NCI-H1417 treated with DMSO at 0.1 percent for 48 hours (cell line): ENCODE data around the gene FGD5.

Experiments used
- DNase-seq: peaks from one replicate; lab custom pipeline; 2025; lab: John Stamatoyannopoulos, UW

Gene FGD5

DNA sequence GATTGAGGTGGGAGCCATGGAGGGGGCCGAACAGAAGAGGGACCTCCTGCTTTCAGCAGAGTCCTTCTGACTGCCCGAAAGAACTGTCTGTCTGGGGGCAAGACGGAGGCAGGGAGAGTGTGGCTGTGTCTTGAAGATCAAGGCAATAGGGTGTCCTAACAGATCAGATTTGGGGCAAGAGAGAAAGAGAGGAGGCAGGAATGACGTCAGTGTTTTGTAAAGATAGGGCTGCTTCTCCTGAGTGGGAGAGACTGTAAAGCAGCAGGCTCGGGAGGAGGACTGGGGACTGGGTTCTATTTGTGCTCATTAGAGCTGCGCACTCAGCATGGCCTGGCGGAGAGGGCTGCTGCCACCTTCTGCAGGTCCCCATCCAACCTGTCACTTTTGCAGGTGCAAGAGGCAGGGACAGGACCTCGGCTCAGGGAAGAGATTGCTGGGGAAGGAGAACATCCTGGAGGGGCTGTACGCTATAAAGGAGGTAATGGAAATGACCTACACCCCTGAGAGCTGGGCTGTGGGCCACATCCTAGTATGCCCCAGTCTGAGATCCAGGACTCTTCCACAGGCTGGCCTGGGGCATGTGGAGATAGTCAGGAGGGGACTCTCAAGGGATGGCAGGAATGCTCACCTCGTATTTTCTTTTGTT, 29.0 kb upstream of the FGD5 start:
- DNase-seq, result no peak

DNA sequence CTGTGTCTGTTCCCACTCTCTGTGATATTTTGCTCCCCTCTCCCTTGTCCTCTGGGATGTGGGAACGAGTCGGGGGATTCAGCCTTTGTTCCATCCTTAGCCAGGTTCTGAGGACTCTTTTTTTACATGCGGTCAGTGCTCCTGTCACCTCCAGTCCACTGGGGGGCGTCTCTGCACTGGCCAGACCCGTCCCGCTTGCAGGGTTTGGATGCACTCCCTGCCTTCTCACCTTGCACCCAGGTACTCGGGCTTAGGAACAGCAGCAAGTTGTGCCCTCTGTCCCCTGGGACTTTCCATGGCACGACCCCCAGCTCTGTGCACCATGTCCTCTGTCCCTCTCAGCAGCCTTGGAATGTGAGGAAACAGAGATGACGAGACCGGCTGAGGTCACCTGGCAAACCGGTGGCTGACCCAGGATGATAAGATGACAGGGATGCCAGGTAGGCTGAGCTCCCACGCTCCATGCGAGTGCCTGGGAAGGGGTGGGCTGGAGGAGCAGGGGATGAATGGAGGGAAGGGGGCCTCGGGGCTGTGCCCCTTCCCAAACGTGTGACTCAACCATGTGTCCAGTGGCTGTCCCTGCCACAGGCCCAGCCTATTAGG, 27.3 kb upstream of the FGD5 start:
- DNase-seq, result no peak

- no peak for DNase-seq
These were observed 26.1 kb upstream of the FGD5 start for GRCh38 chr3:14792691-14793121.

DNA sequence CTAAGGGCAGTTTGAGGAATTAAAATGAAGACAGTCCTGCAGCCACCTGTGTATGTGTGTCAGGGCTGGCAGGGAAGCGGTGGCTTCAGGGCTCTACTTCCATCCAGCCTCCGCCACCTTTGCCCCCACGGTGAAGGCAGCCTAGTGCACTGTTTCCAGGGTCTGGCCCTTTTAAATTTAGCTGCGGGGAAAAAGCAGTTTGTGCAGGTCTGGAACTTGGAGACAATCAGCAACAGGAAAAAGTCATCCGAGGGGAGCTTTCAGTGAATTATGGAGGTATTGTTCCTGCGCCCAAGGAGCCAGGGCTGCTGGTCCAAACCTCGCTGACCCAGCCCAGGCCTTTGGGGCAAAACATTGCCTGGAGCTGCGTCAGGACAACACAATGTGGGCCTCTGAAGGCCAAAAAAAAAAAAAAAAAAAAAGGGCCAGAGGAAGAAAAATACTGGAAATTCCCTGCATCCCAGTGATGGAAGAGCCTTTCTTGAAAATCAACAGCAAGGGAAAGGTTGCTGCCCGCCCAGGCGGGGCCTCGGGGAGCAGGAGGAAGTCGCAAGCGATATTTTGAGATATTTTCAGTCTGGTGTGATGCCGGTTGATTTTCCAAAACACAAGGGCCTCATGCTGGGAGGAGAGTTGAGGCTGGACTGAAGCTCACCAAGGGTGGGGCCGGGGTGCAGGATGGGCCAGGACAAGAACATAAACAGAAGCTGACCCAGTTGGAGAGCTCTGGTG, 25.5 kb upstream of the FGD5 start:
- DNase-seq, result no peak

DNA sequence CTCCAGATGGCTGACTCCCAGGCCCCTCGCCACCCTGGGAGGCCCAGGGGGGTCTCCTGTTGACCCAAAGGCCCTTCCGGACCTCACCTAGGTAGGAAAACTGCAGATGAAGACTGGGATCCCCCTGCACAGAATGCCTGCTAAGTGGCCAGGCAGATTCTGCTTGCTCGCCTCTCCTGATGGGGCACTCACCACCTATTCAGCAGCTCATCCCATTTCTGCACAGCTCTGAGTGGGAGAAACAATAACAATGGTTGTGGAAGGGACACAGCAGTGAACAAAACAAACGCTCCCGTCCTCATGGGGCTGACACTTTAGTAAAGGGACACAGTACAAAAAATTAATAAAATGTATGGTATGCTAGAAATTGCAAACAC, 24.9 kb upstream of the FGD5 start:
- DNase-seq, result no peak

DNA sequence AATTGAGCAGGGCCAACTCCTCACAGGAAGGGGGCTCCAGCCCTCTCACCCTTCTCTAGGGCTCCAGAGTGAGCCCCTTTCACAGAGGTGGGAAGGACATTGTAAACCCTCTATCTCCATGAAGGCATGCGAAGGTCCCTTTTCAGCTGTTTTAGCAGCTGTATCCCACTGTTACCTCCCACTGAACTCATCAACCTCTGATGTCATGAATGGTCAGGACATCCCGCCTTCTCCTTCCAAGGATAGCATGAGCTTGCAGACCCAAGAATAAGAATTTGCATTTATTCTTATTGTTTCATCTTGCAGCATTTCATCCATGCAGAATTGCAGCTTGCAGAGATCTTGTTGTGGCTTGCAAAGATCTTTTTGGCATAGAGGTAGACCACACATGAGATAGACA, 24.3 kb upstream of the FGD5 start:
- no peak for DNase-seq

GRCh38 chr3:14795996-14796395, 22.8 kb upstream of the FGD5 start:
- DNase-seq, result no peak

DNA sequence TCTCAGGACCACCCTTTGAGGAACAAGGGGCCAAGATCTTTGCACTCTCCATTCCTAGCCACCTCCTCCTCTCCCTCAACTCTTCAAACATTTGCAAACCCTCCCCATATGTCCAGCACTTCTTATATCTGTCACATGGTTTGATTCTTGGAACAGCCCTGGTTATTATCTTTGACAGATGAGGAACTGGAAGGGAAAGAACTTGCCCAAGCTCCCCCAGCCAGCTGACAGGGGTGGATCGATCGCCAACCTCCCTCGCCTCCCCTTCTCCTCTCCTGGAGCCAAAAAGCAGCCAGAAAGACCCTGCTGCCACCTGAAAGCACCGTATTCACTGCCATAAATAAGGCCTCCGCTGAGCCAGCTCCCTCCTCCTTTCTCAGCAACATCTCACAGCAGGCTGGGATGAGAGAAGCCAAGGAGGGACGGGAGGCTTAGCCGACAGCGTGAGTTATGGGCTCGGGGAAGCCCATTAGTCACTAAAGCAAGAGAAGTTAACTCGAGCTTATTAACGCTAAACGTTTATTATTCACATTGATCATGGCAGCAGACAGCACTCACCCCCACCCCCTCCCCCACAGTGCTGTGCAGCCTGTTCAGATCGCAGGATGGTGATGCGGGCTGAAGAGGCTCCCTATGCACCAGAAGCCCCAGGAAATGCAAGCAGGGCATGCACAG, 22.2 kb upstream of the FGD5 start:
- DNase-seq, result no peak

DNA sequence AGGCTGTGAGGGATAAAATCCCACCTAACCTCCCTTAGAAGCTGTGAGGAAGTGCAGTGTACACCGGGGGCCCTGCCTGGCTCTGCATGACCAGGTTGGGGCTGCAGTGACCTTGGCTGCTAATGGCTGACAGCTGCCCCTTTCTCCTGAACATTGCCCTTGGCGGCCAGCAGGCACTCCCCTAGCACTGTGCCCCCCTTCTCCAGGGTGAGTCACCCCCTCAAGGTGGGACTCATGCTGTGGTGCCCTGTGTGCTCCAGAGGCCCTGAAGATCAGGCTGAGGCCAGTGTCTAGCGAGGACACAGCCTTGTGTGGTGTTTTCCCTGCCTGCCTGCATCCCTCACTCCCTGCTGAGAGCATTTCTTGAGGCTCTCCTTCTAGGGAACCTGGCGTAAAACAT, 21.0 kb upstream of the FGD5 start:
- DNase-seq, result no peak

GRCh38 chr3:14798231-14798630, 20.5 kb upstream of the FGD5 start:
- no peak for DNase-seq

DNA sequence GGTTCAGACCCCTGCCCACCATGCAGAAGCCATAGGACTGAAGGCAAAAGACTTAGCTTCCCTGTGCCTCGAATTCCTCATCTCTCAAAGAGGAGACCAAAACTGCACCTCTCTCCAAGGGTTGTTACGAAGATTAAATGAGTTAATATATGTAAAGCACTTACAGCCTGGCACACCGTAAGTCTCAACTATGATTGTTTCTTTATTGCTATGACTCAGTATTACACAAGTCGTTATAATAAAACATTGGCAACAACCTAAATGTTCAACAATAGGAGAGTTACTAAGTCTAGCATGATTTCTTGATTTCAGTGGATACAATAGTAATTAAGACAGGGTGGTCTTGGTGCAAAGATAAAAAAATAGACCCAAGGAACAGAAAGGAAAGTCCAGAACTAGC, 19.6 kb upstream of the FGD5 start:
- DNase-seq, result no peak

- no peak for DNase-seq
These were observed 17.7 kb upstream of the FGD5 start for GRCh38 chr3:14801031-14801430.

- no peak for DNase-seq
These were observed 16.9 kb upstream of the FGD5 start for GRCh38 chr3:14801668-14802380.

- no peak for DNase-seq
These were observed 16.4 kb upstream of the FGD5 start for GRCh38 chr3:14802381-14802731.

DNA sequence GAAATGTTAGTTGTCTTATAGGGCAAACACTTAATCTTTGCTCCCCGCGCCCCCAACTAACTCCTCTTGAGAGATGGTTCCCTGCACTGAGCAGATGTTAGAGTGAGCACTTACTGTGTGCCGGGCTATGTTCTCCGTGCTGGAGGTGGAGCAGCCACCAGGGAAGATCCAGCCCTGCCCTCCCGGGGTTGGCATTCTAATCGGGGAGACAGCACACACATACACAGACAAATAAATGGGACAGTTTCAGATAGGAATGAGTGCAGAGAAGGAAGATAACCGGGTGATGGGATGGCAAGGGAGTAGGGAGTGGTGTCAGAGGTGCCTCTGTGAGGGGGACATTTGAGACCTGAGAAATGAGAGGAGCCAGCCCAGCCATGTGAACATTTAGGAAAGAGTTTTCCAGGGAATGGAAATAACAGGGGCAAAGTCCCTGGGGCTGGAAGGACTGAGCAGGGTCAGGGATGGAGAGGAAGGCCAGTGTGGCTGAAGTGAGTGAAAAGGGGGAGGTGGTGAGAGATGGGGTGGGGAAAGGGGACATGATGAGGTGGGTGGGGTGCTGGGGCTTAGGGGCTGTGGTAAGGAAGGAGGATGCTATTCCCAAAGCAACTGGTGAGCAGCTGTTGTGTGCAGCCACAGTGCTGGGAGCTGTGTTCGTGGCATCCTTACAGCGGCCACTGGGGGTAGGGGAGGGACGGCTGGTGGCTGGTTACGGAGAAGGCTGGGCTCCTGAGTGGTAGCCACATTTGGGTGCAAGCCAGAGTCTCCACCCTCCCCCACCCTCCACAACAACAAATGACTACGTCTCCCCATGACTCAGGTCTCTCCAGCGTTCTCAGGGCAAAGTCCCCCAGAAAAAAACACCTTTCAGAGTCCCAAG, 15.4 kb upstream of the FGD5 start:
- DNase-seq, result no peak

GRCh38 chr3:14803981-14804834, 14.6 kb upstream of the FGD5 start:
- DNase-seq, result no peak

GRCh38 chr3:14804835-14805780, 13.7 kb upstream of the FGD5 start:
- no peak for DNase-seq

GRCh38 chr3:14805961-14806537, 12.7 kb upstream of the FGD5 start:
- DNase-seq, result no peak
